HG03354 (cell line): Measurements from ENCODE around the gene GPR35.
"Not testable (repeated sequence)": the region's sequence is repeated elsewhere in the genome, so short reads cannot be mapped to it uniquely, and the experiment has no call there.

Experiments used
- ATAC-seq: cut with Tn5 transposase; IDR thresholded peaks from one replicate; pipeline ENCODE4 v1.9.1; 2021; ENCODE audit warnings: mild to moderate bottlenecking; ENCODE audit not compliant: unreplicated experiment, poor library complexity, severe bottlenecking

Gene GPR35

DNA sequence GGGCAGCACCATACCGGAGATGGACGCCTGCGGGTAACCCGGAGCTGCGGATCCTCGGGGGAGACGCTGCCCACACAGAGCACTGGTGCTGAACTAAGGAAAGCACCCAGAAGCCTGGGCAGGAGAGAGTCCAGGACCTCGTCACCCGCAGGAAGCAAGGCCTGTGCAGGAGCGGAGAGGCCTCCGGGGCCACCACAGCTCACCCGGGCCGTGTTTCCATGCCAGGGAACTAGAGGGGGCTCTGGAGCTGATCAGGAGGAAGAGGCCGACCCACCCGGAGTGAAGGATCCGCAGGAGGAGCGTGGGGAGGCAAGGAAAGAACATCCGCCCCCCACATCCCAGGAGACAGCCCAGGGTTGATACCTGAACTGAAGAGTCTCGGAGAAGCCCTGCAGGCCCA is 53.6 kb downstream of the GPR35 start:
- not testable (repeated sequence) for ATAC-seq

DNA sequence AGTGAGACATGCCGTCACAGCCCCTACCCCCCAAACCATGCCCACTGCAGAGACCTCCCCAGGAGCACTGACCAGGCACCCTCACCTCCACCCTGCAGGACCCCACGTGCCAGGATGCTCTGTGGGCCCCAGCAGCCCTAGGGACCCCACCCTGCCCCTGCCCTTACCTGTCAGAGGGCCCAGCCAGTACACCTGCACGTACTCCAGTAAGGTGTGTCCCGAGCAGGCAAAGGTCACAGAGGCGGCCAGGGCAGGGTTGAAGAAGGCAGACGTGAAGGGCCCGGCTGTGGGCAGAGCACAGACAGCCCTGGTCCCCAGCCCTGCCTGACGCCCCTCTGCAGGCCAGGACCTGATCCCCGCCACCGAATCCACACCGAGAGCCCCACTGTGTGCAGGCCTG is 54.9 kb downstream of the GPR35 start:
- ATAC-seq = not testable (repeated sequence)
